ENCODE measurements around the gene HOXB6.
A peak's percentile ranks its signal among the peaks of the same experiment; 100 is the strongest.

Gene HOXB6

DNA sequence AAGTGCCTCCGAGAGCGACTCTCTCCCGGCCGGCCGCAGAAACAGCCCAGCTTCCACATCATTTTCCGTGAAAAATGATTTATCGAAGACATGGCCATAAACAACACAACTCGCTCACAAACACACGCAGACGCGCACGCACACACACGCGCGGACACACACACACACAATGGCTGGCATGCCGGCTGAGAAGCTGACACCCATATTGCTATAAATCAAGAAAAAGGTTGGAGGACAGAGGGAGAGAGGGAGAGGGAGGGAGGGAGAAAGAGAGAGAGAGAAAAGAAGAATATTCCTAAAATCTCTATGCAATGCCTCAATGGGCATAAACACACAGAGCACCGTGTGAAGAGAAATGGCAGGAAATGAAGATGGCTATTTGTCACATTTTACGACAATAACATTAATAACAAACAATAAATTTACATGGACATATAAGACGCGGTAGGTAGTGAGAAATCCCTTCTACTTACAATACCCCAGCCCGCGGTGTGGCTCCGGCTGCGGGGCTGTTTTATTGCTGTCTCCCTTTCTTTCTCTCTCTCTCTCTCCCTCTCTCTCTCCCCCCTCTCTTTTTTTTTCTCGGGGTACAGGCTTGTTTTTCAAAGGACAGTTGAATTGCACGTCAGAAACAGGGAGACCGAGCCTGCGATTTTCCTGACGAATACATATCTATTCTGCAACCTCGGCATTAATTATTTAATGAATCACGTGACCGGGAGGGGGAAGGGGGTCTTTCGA lies 36.1 kb downstream of the HOXB6 start:
- peaks cover 8 to 58% of the 10 kb centered on the region in 2 experiments for H3K36me3 ChIP-seq (ENCODE audit: control insufficient read depth in 2 of 2, insufficient read depth in 1 of 2, low read length in 2 of 2)
- ChIA-PET POLR2A (no interaction called here), CTCF (interaction anchor here (0.6 to 1.5 kb wide), 3 partner anchors 11 to 302 kb away, joined by 3 to 5 read pairs (median 3); no protein-coding TSS in a partner anchor)
- TF ChIP-seq ZNF48 (tag by site-specific recombination; IDR thresholded peaks at IDR 0.05) (no peak), ZNF16 (tag by site-specific recombination; IDR thresholded peaks at IDR 0.05; ENCODE audit: low read depth) (no peak), BCL11A (tag by site-specific recombination; IDR thresholded peaks at IDR 0.05; ENCODE audit: low read depth) (no peak), ZNF664 (tag by site-specific recombination; IDR thresholded peaks at IDR 0.05) (no peak), WT1 (tag by site-specific recombination; IDR thresholded peaks at IDR 0.05) (0 out of 2 replicates have a peak, but pooled peaks have one; percentile 7), ZNF558 (tag by site-specific recombination; IDR thresholded peaks at IDR 0.05) (no peak), TSHZ1 (tag by site-specific recombination; IDR thresholded peaks at IDR 0.05; ENCODE audit: borderline replicate concordance) (no peak), ZFP41 (tag by site-specific recombination; IDR thresholded peaks at IDR 0.05; ENCODE audit: borderline replicate concordance) (no peak), ZNF626 (tag by site-specific recombination; IDR thresholded peaks at IDR 0.05) (no peak), ZNF548 (tag by site-specific recombination; IDR thresholded peaks at IDR 0.05) (no peak), ZNF223 (tag by site-specific recombination; IDR thresholded peaks at IDR 0.05) (no peak), ZNF292 (tag by site-specific recombination; IDR thresholded peaks at IDR 0.05; ENCODE audit: borderline replicate concordance, low read depth) (no peak), ZBTB10 (tag by site-specific recombination; IDR thresholded peaks at IDR 0.05) (no peak), ATF2 (tag by site-specific recombination; IDR thresholded peaks at IDR 0.05; ENCODE audit: low read depth) (no peak), ZBTB21 (tag by site-specific recombination; IDR thresholded peaks at IDR 0.05) (no peak), YY2 (tag by site-specific recombination; IDR thresholded peaks at IDR 0.05) (peak; percentile 85), ZNF341 (tag by site-specific recombination; IDR thresholded peaks at IDR 0.05; ENCODE audit: low read depth) (peak; percentile 35), SALL2 (tag by site-specific recombination; IDR thresholded peaks at IDR 0.05; ENCODE audit: borderline replicate concordance) (no peak), ZNF623 (tag by site-specific recombination; IDR thresholded peaks at IDR 0.05) (no peak), ZNF600 (tag by site-specific recombination; IDR thresholded peaks at IDR 0.05) (peak; percentile 58), ZXDB (tag by site-specific recombination; IDR thresholded peaks at IDR 0.05) (no peak)
- TF ChIP-seq, protein P1, sequence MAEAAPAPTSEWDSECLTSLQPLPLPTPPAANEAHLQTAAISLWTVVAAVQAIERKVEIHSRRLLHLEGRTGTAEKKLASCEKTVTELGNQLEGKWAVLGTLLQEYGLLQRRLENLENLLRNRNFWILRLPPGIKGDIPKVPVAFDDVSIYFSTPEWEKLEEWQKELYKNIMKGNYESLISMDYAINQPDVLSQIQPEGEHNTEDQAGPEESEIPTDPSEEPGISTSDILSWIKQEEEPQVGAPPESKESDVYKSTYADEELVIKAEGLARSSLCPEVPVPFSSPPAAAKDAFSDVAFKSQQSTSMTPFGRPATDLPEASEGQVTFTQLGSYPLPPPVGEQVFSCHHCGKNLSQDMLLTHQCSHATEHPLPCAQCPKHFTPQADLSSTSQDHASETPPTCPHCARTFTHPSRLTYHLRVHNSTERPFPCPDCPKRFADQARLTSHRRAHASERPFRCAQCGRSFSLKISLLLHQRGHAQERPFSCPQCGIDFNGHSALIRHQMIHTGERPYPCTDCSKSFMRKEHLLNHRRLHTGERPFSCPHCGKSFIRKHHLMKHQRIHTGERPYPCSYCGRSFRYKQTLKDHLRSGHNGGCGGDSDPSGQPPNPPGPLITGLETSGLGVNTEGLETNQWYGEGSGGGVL (tag by site-specific recombination; IDR thresholded peaks at IDR 0.05), result peak; percentile 70
- TF ChIP-seq, protein P2, sequence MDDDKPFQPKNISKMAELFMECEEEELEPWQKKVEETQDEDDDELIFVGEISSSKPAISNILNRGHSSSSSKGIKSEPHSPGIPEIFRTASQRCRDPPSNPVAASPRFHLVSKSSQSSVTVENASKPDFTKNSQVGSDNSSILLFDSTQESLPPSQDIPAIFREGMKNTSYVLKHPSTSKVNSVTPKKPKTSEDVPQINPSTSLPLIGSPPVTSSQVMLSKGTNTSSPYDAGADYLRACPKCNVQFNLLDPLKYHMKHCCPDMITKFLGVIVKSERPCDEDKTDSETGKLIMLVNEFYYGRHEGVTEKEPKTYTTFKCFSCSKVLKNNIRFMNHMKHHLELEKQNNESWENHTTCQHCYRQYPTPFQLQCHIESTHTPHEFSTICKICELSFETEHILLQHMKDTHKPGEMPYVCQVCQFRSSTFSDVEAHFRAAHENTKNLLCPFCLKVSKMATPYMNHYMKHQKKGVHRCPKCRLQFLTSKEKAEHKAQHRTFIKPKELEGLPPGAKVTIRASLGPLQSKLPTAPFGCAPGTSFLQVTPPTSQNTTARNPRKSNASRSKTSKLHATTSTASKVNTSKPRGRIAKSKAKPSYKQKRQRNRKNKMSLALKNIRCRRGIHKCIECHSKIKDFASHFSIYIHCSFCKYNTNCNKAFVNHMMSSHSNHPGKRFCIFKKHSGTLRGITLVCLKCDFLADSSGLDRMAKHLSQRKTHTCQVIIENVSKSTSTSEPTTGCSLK (tag by site-specific recombination; IDR thresholded peaks at IDR 0.05), result no peak
- TF ChIP-seq, protein P3, sequence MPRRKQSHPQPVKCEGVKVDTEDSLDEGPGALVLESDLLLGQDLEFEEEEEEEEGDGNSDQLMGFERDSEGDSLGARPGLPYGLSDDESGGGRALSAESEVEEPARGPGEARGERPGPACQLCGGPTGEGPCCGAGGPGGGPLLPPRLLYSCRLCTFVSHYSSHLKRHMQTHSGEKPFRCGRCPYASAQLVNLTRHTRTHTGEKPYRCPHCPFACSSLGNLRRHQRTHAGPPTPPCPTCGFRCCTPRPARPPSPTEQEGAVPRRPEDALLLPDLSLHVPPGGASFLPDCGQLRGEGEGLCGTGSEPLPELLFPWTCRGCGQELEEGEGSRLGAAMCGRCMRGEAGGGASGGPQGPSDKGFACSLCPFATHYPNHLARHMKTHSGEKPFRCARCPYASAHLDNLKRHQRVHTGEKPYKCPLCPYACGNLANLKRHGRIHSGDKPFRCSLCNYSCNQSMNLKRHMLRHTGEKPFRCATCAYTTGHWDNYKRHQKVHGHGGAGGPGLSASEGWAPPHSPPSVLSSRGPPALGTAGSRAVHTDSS (tag by site-specific recombination; IDR thresholded peaks at IDR 0.05), result no peak

More for the DNA sequence above, 36.1 kb downstream of the HOXB6 start:
- peak overlapping the region; percentile 57 for H3K27ac ChIP-seq (ENCODE audit: extremely low read depth, low read depth, low read length)
- H3K4me3 ChIP-seq (ENCODE audit: low read depth, low read length), result no peak overlapping the region
- H3K4me1 ChIP-seq (ENCODE audit: control insufficient read depth, insufficient read depth, low read length), result peaks cover 92% of the 10 kb centered on the region
- H3K9me3 ChIP-seq (ENCODE audit: control insufficient read depth, insufficient read depth, low read depth, low read length), result no peaks in the 10 kb centered on the region
